Natural killer cell (primary cell): ENCODE measurements around the gene CDADC1. TPM values are rescaled to one million over a fixed set of nuclear protein-coding genes. Genes with fewer than 3 reads are reported as not detected.

ENCODE experiments used
- ATAC-seq, 3 donors: fragments of 150-1000 bp in 2 of 3; fragments of 200-7000 bp in 1 of 3; cut with Tn5 transposase; 1 replicate in 1 of 3; 2 replicates in 2 of 3; pipeline ENCODE4 v1.10.0; 2021; ENCODE audit warnings: mild to moderate bottlenecking in 2 of 3, moderate library complexity in 2 of 3
- DNase-seq, 2 donors: peaks; one replicate each; pipeline versions ENCODE4 v3.0.0 to v3.0.0-alpha.2; 2013 to 2021; ENCODE audit warnings: mixed read lengths in 1 of 2
- H3K27ac ChIP-seq: one replicate; pipeline ENCODE4 v1.5.1; 2013; ENCODE audit warnings: mild to moderate bottlenecking, low read length
- H3K27me3 ChIP-seq: one replicate; pipeline ENCODE4 v1.6.1; 2013; ENCODE audit warnings: low read length; ENCODE audit not compliant: control insufficient read depth, insufficient read depth
- H3K36me3 ChIP-seq: one replicate; pipeline ENCODE4 v1.6.1; 2013; ENCODE audit warnings: low read length; ENCODE audit not compliant: control insufficient read depth, insufficient read depth
- H3K4me1 ChIP-seq: one replicate; pipeline ENCODE4 v1.6.1; 2013; ENCODE audit warnings: low read length; ENCODE audit not compliant: control insufficient read depth, insufficient read depth
- H3K4me3 ChIP-seq: one replicate; pipeline ENCODE4 v1.5.1; 2013; ENCODE audit warnings: low read length
- H3K9me3 ChIP-seq: one replicate; pipeline ENCODE4 v1.6.1; 2013; ENCODE audit warnings: low read length; ENCODE audit not compliant: control insufficient read depth, insufficient read depth
- H3K27ac Mint-ChIP-seq, 2 donors: one replicate each; pipeline ENCODE4 v1.8.0; 2022; ENCODE audit warnings: mild to moderate bottlenecking in 2 of 2, mixed read lengths in 2 of 2, moderate library complexity in 1 of 2
- H3K27me3 Mint-ChIP-seq, 2 donors: one replicate each; pipeline ENCODE4 v1.8.0; 2022; ENCODE audit warnings: low read depth in 2 of 2, mixed read lengths in 2 of 2
- H3K36me3 Mint-ChIP-seq: one replicate; pipeline ENCODE4 v1.8.0; 2022; ENCODE audit warnings: mixed read lengths
- H3K4me1 Mint-ChIP-seq, 2 donors: one replicate each; pipeline ENCODE4 v1.8.0; 2022; ENCODE audit warnings: mixed read lengths in 2 of 2
- H3K4me3 Mint-ChIP-seq: one replicate; pipeline ENCODE4 v1.8.0; 2022; ENCODE audit warnings: mild to moderate bottlenecking, moderate library complexity, mixed read lengths
- H3K9me3 Mint-ChIP-seq, 2 donors: one replicate each; pipeline ENCODE4 v1.8.0; 2022; ENCODE audit warnings: mixed read lengths in 2 of 2
- WGBS: methylation state at CpG from one replicate; pipeline ENCODE4 v1.1.7; 2013; ENCODE audit warnings: missing lambda C conversion rate; ENCODE audit not compliant: insufficient coverage; 5-methylcytosine and 5-hydroxymethylcytosine counted together
- intact Hi-C: fragments of 100-400 bp; cut with micrococcal nuclease; formaldehyde crosslinking; loops from one replicate; pipeline ENCODE4 v1.14.2; 2022
- total RNA-seq, 4 donors: library from RNA; stranded (reverse); fragments of 120-200 nt in 1 of 4; gene quantifications; one replicate each; pipeline versions ENCODE4 v1.2.3 to v1.2.4, GENCODE V29; 2013 to 2022
- TF ChIP-seq, protein P1 (sequence below): fragments of 200-600 bp; IDR thresholded peaks from one replicate; pipeline ENCODE4 v1.8.0; 2022; ENCODE audit warnings: antibody characterized with exemption

Gene CDADC1
- total RNA-seq, 3 donors from 2014 or later (not counting 1 experiment from before 2014, with no cell fraction given) = 32.0 to 39.4 (median 33.6) TPM

DNA sequence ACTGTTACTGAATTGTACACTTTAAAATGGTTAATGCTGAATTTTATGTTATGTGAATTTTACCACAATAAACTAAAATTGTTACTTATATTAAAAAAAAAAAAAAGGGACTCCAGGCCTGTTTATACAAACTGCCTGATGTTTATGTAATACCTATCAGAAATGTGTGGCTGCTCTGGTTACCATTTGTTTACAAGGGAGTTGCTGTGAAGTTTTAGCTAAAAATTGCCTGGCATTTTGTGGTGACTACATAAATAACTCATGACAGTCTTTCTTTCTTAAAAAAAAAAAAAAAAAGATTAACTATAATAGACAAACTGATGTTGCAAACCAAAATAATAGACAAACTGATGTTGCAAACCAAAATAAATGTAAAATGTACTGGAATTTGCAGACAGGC lies 71.8 kb downstream of the CDADC1 start:
- DNase-seq (no peak), ATAC-seq (no peak)
- H3K27ac Mint-ChIP-seq = no peak overlapping the region
- Histone ChIP-seq H3K36me3 (no peaks in the 10 kb centered on the region), H3K27me3 (no peaks in the 10 kb centered on the region), H3K9me3 (no peaks in the 10 kb centered on the region), H3K4me1 (no peaks in the 10 kb centered on the region), H3K27ac (no peak overlapping the region), H3K4me3 (no peak overlapping the region)
- no peaks in the 10 kb centered on the region for H3K27me3 Mint-ChIP-seq
- H3K4me1 Mint-ChIP-seq = no peaks in the 10 kb centered on the region
- TF ChIP-seq, protein P1, sequence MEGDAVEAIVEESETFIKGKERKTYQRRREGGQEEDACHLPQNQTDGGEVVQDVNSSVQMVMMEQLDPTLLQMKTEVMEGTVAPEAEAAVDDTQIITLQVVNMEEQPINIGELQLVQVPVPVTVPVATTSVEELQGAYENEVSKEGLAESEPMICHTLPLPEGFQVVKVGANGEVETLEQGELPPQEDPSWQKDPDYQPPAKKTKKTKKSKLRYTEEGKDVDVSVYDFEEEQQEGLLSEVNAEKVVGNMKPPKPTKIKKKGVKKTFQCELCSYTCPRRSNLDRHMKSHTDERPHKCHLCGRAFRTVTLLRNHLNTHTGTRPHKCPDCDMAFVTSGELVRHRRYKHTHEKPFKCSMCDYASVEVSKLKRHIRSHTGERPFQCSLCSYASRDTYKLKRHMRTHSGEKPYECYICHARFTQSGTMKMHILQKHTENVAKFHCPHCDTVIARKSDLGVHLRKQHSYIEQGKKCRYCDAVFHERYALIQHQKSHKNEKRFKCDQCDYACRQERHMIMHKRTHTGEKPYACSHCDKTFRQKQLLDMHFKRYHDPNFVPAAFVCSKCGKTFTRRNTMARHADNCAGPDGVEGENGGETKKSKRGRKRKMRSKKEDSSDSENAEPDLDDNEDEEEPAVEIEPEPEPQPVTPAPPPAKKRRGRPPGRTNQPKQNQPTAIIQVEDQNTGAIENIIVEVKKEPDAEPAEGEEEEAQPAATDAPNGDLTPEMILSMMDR = no peak
- intact Hi-C loops = no loop called here
- no peaks in the 10 kb centered on the region for H3K9me3 Mint-ChIP-seq
- no peaks in the 10 kb centered on the region for H3K36me3 Mint-ChIP-seq
- no peak overlapping the region for H3K4me3 Mint-ChIP-seq

DNA sequence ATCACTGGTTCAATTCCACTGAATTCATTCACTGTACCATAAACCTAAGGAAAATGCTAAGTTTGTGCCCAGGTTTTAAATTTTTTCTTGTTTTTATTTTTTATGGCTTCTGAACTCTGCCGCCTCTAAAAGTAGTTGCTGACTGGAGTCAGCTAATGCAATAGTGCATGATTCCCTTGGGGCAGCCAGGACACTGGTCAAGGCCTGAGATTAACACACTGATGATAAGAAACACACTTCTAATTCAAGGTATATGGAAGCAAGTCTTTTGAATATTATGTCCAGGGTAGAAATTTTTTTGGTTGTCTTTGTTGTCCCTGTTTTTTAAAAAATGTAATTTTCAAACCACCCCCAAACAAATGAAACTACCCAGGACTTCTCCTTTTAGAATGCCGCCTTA lies 72.2 kb downstream of the CDADC1 start:
- ATAC-seq = no peak

DNA sequence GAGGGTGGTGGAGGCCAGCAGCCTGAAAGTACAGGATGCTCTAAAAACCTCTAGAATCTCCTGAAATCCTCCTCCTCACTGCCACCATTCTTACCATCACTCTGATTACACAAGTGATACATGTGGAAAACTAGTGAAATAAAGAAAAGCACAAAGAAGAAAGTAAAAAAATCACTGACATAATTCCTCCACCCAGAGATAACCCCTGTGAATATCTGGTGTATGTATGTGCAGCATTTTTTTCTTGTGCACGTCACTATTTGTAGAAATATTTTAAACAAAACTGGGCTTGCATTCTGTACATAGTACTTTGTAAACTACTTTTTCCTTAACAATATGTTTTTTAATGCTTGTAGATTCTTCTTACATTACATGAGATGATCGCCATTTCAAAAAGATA lies 73.2 kb downstream of the CDADC1 start:
- 100% methylated on average over 1 of the region's 2 CpGs for WGBS
- DNase-seq = no peak
- Mint-ChIP-seq H3K36me3 (no peaks in the 10 kb centered on the region), H3K4me1 (no peaks in the 10 kb centered on the region), H3K27ac (no peak overlapping the region), H3K9me3 (no peaks in the 10 kb centered on the region), H3K4me3 (no peak overlapping the region), H3K27me3 (no peaks in the 10 kb centered on the region)
- TF ChIP-seq, protein P1 = no peak
- Histone ChIP-seq H3K27me3 (no peaks in the 10 kb centered on the region), H3K27ac (no peak overlapping the region), H3K9me3 (no peaks in the 10 kb centered on the region), H3K36me3 (no peaks in the 10 kb centered on the region), H3K4me3 (no peak overlapping the region), H3K4me1 (no peaks in the 10 kb centered on the region)
- no peak for ATAC-seq
- intact Hi-C loops = no loop called here

More for the DNA sequence above, 72.2 kb downstream of the CDADC1 start:
- H3K9me3 Mint-ChIP-seq = no peaks in the 10 kb centered on the region
- H3K27ac ChIP-seq = no peak overlapping the region
- DNase-seq = no peak
- H3K9me3 ChIP-seq = no peaks in the 10 kb centered on the region
- no peak overlapping the region for H3K27ac Mint-ChIP-seq
- H3K4me1 Mint-ChIP-seq = no peaks in the 10 kb centered on the region
- H3K36me3 ChIP-seq = no peaks in the 10 kb centered on the region
- H3K27me3 ChIP-seq = no peaks in the 10 kb centered on the region
- no peaks in the 10 kb centered on the region for H3K36me3 Mint-ChIP-seq
- H3K27me3 Mint-ChIP-seq = no peaks in the 10 kb centered on the region
- TF ChIP-seq, protein P1 = no peak
- no peak overlapping the region for H3K4me3 Mint-ChIP-seq
- no peak overlapping the region for H3K4me3 ChIP-seq
- intact Hi-C loops = no loop called here
- WGBS = 75% methylated on average over 1 of the region's 2 CpGs
- H3K4me1 ChIP-seq = no peaks in the 10 kb centered on the region

DNA sequence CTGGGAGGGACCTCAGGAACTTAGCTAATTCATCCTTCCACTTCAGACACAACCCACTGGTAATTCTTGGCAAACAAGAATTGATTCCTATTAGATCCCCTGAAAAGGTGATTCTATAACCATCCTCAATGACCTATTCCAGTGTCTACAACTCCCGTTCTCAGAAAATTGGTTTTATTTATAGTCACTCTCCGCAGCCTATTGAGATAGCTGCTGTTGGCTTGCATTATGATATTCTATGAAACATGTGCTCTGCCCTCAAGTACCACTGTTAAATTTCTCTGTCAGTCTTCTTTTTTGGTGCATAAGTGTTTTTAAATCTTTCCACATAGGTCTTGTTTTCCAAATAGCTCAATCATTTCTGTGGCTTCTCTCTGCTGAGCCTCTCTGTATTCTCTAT lies 75.0 kb downstream of the CDADC1 start:
- 90% methylated on average over 2 of the region's 2 CpGs for WGBS
- H3K9me3 ChIP-seq = no peaks in the 10 kb centered on the region
- Mint-ChIP-seq H3K27me3 (no peaks in the 10 kb centered on the region), H3K9me3 (no peaks in the 10 kb centered on the region), H3K4me3 (no peak overlapping the region), H3K36me3 (no peaks in the 10 kb centered on the region), H3K27ac (no peak overlapping the region), H3K4me1 (no peaks in the 10 kb centered on the region)
- ATAC-seq (no peak), DNase-seq (no peak)
- H3K4me3 ChIP-seq = no peak overlapping the region
- intact Hi-C loops = no loop called here
- H3K27ac ChIP-seq = no peak overlapping the region
- H3K27me3 ChIP-seq = no peaks in the 10 kb centered on the region
- H3K4me1 ChIP-seq = no peaks in the 10 kb centered on the region
- TF ChIP-seq, protein P1 = no peak
- no peaks in the 10 kb centered on the region for H3K36me3 ChIP-seq
